ENCODE data around the gene METTL25B.
"Not testable (repeated sequence)": the region's sequence is repeated elsewhere in the genome, so short reads cannot be mapped to it uniquely, and the experiment has no call there.

The METTL25B gene

DNA sequence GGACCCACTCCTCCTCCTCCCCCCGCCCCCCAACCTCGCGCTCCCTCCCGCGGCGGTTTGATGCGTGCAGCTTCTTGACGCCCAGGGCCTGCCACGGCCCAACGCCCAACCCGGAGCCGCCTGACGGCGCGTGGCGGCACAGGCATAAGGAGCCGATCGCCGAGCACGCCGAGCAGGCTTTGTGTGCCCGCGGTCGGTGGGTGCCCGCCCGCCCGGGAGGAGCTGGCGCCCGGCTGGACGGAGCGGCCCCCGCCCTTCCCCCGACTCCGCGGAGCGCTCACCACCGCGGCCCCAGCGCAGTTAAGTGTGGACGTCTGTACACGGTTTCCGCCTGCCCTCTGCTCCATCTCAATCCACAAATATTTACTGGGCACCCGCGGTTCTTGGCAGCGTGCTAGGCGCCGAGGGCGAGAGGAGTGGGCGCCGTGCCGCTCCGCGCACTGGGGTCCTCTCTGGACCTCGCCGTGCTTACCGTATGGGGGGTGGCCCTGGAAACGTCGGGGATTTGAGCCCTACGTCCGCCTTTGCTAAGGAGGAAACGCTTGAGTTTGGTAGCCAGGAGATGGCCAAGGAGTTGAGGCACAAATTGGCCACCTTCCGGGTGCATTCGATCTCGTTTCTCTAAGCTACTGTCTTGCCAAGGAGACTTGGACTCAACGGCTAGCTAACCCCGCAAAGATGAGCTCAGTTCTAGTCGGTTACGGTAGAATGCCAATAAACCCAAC is 23.6 kb downstream of the METTL25B start:
- Mint-ChIP-seq H3K4me3 (peak overlapping the region; percentile 91), H3K27me3 (no peaks in the 10 kb centered on the region), H3K27ac (peak overlapping the region; percentile 92), H3K9me3 (no peaks in the 10 kb centered on the region), H3K36me3 (ENCODE audit: low read depth) (peaks cover 40% of the 10 kb centered on the region), H3K4me1 (ENCODE audit: low read depth) (peaks cover 47% of the 10 kb centered on the region)
- intact Hi-C loops (cut with micrococcal nuclease) = loop anchor here (1.0 kb wide), 2 partner anchors 11 to 15 kb away; partner anchors contain the start of genes MRPL24 and PRCC

DNA sequence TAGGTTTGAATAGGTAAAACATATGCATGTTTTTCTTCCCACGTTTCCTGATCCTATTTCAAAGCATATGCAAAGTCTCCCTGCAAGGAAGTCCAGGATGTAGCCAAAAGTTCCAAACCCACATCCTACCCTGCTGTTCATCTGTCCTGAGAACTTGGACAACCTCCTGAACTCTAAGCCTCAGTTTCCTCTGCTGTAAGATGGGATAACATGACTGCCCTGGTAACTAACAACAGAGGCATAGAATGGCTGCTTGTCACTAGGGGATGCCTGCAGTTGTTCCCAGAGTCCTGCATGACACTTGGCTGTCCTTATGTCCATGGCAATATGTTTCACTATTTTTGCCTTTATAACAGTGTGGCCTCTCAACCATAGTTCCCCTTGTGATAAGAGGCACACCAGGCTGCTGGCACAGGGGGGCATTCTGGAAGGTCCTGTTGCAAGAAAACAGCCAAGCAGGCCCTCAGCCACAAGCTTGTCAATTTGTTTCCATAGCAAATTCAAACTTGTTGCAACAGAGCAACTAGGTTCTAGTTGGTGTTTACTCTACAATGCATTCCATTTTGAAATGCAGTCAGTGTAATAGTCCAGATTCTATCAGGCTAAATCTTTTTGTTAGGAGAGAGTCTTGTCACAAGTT is 24.7 kb downstream of the METTL25B start:
- H3K27me3 Mint-ChIP-seq = no peaks in the 10 kb centered on the region
- peak overlapping the region; percentile 92 for H3K27ac Mint-ChIP-seq
- peaks cover 39% of the 10 kb centered on the region for H3K4me1 Mint-ChIP-seq (ENCODE audit: low read depth)
- peak overlapping the region; percentile 57 for H3K4me3 Mint-ChIP-seq
- intact Hi-C loops (cut with micrococcal nuclease) = no loop called here
- no peaks in the 10 kb centered on the region for H3K9me3 Mint-ChIP-seq
- H3K36me3 Mint-ChIP-seq (ENCODE audit: low read depth) = peaks cover 34% of the 10 kb centered on the region

DNA sequence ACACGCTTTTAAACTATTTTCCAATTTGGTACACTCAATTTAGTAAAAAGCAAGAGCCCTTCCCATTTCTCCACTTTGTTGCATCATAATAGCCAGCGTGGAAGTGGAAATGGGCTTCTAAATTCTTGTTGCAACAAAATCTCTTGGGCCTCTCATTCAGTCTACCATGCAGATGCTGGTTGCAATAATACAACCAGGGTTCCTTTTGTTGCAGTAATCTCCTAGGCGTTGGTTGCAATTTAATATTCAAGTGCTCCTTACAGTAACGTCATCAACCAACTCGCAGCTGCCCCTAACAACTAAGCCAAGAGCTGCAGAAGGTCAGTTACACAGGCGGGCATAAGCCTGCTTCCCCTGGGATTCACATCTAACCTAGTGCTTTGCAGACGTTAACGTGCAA is 25.9 kb downstream of the METTL25B start:
- H3K4me1 Mint-ChIP-seq (ENCODE audit: low read depth) = peaks cover 26% of the 10 kb centered on the region
- intact Hi-C loops (cut with micrococcal nuclease) = no loop called here
- no peak overlapping the region for H3K4me3 Mint-ChIP-seq
- peaks cover 30% of the 10 kb centered on the region for H3K36me3 Mint-ChIP-seq (ENCODE audit: low read depth)
- H3K9me3 Mint-ChIP-seq = no peaks in the 10 kb centered on the region
- H3K27me3 Mint-ChIP-seq = no peaks in the 10 kb centered on the region
- H3K27ac Mint-ChIP-seq = no peak overlapping the region

DNA sequence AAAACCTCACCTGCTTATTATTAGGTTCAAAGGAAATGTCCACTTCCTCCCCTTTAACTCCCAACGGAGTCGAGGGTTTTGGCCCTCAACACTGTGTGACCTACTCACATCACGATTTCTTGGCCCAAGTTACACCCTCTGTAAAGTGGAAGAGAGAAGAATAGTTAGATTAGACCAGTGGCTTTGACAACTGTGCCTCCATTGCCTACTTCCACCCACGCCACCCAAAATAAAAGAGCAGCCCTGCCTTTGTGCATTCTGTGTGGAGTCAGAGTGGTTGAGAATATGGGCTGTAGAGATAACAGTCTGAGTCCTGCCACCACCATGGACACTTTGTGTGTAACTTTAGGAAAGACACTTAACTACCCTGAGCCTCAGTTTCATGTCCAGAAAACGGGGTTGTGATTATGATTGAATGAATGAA is 27.3 kb downstream of the METTL25B start:
- Mint-ChIP-seq H3K9me3 (no peaks in the 10 kb centered on the region), H3K27me3 (no peaks in the 10 kb centered on the region), H3K4me1 (ENCODE audit: low read depth) (peaks cover 13% of the 10 kb centered on the region), H3K27ac (no peak overlapping the region), H3K4me3 (no peak overlapping the region), H3K36me3 (ENCODE audit: low read depth) (peaks cover 19% of the 10 kb centered on the region)
- intact Hi-C loops (cut with micrococcal nuclease) = no loop called here

DNA sequence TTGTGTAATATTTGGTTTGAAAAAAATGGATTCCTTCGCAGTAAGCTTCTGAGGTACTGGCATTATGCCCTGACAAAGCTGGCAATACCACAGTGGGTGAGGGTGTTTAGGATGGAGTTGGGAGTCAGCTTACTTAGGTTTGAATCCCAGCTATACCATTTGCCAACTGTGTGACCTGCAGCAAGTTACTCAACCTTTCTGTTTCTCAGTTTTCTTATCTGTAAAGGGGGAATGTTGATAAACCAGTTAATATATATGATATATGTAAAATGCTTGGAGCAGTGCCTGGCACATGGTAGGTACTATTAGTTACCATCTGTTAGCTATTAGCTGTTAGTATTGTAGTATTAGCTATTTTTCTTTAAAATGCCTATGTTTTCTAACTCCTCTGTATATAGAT is 28.1 kb downstream of the METTL25B start:
- H3K27me3 Mint-ChIP-seq = no peaks in the 10 kb centered on the region
- no peak overlapping the region for H3K4me3 Mint-ChIP-seq
- intact Hi-C loops (cut with micrococcal nuclease) = no loop called here
- no peaks in the 10 kb centered on the region for H3K9me3 Mint-ChIP-seq
- peaks cover 13% of the 10 kb centered on the region for H3K4me1 Mint-ChIP-seq (ENCODE audit: low read depth)
- peaks cover 12% of the 10 kb centered on the region for H3K36me3 Mint-ChIP-seq (ENCODE audit: low read depth)
- no peak overlapping the region for H3K27ac Mint-ChIP-seq

DNA sequence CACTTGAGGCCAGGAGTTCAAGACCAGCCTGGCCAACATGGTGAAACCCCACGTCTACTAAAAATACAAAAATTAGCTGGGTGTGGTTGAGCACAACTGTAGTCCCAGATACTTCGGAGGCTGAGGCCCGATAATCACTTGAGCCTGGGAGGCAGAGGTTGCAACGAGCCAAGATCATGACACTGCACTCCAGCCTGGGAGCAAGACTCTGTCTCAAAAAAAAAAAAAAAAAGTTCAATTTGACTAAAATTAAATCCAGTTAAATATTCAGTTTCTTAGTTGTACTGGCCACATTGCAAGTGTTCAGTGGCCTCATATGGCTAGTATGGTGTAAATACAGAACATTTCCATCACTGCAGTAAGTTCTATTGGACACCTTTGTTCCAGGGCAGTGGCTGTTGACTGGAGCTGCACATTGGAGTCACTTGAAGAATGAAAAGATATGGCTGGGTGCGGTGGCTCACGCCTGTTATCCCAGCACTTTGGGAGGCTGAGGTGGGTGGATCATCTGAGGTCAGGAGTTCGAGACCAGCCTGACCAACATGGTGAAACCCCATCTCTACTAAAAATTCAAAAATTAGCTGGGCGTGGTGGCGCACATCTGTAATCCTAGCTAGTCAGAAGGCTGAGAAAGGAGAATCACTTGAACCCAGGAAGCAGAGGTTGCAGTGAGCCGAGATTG is 29.4 kb downstream of the METTL25B start:
- H3K27ac Mint-ChIP-seq; H3K9me3 Mint-ChIP-seq; H3K36me3 Mint-ChIP-seq (ENCODE audit: low read depth); intact Hi-C loops (cut with micrococcal nuclease); H3K4me3 Mint-ChIP-seq; H3K27me3 Mint-ChIP-seq: not testable (repeated sequence)
- peaks cover 11% of the 10 kb centered on the region for H3K4me1 Mint-ChIP-seq (ENCODE audit: low read depth)

DNA sequence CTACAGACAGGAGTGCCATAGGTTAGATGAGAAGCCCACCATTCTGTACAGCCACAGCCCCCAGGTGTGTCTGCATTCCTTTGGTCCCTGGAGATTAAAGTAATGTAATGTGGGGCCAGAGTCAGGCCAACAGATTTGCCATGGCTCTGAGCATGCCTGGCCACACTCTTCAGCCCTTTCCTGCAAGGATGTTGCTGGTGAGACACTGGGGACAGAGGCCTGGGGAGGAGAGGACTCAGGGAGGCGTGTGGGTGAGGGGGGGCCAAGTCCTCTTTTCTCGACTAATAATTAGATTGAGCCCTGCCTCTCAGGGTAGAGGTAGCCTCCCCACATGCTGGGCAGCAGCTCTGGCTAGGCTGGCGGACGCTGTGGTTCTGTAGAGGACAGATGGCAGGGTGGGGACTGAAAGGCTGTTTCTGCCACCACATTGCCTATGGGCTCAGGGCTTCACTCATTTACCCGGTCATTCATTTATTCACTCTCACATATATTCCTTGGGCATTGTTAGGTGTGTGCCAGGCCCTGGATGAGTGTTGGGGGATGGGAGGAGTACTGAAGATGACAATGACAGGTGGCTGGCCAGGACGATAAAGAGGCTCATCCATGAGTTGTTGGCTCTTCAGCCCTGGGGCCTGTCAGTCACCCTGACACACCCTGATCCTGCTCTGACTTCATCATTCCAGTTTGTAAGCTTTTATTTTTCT is 32.0 kb downstream of the METTL25B start:
- intact Hi-C loops (cut with micrococcal nuclease) = no loop called here

DNA sequence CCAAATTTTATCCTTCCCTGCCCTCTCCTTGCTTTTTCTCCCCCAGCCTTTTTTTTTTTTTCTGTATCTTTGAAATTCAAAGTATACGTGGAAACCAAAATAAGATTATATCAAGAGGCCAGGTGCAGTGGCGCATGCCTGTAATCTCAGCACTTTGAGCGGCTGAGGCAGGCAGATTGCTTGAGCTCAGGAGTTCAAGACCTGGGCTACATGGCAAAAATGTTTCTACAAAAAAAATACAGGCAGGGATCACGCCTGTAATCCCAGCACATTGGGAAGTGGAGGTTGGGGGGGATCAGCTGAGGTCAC is 32.5 kb downstream of the METTL25B start:
- no peaks in the 10 kb centered on the region for H3K27me3 Mint-ChIP-seq
- intact Hi-C loops (cut with micrococcal nuclease) = no loop called here
- H3K27ac Mint-ChIP-seq = no peak overlapping the region
- H3K36me3 Mint-ChIP-seq (ENCODE audit: low read depth) = peaks cover 5% of the 10 kb centered on the region
- H3K9me3 Mint-ChIP-seq = no peaks in the 10 kb centered on the region
- peaks cover 5% of the 10 kb centered on the region for H3K4me1 Mint-ChIP-seq (ENCODE audit: low read depth)
- H3K4me3 Mint-ChIP-seq = no peak overlapping the region

More for the DNA sequence above, 32.0 kb downstream of the METTL25B start:
- Mint-ChIP-seq H3K27me3 (no peaks in the 10 kb centered on the region), H3K4me3 (no peak overlapping the region), H3K36me3 (ENCODE audit: low read depth) (peaks cover 5% of the 10 kb centered on the region), H3K9me3 (no peaks in the 10 kb centered on the region), H3K4me1 (ENCODE audit: low read depth) (peaks cover 1% of the 10 kb centered on the region), H3K27ac (no peak overlapping the region)

DNA sequence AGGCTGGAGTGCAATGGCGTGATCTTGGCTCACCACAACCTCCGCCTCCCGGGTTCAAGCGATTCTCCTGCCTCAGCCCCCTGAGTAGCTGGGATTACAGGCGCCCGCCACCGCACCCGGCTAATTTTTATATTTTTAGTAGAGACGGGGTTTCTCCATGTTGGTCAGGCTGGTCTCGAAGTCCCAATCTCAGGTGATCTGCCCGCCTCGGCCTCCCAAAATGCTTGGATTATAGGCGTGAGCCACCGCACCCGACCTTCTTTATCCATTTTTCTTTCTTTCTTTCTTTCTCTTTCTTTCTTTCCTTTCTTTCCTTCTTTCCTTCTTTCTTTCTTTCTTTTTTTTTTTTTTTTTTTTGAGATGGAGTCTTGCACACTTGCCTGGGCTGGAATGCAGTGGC is 36.9 kb downstream of the METTL25B start:
- H3K9me3 Mint-ChIP-seq; H3K36me3 Mint-ChIP-seq (ENCODE audit: low read depth); intact Hi-C loops (cut with micrococcal nuclease); H3K4me3 Mint-ChIP-seq; H3K27me3 Mint-ChIP-seq; H3K27ac Mint-ChIP-seq: not testable (repeated sequence)
- peaks cover 35% of the 10 kb centered on the region for H3K4me1 Mint-ChIP-seq (ENCODE audit: low read depth)

DNA sequence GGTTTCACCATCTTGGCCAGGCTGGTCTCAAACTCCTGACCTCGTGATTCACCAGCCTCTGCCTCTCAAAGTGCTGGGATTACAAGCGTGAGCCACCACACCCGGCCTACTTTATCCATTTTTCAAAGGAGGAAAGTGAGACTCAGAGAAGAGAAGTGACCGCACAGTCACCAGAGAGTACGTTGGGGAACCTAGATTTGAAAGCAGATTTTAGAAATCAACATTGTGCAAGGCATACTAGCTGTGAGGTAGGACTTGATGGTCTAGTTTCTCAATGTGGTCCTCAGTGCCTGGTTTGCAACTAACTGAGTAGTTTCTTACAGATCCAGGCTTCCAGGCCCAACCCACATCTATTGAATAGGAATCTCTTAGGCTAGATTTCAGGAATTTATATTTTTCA is 37.4 kb downstream of the METTL25B start:
- Mint-ChIP-seq H3K36me3 (ENCODE audit: low read depth) (peaks cover 15% of the 10 kb centered on the region), H3K4me3 (no peak overlapping the region), H3K27ac (no peak overlapping the region), H3K27me3 (no peaks in the 10 kb centered on the region), H3K4me1 (ENCODE audit: low read depth) (peaks cover 41% of the 10 kb centered on the region), H3K9me3 (no peaks in the 10 kb centered on the region)
- intact Hi-C loops (cut with micrococcal nuclease) = no loop called here

DNA sequence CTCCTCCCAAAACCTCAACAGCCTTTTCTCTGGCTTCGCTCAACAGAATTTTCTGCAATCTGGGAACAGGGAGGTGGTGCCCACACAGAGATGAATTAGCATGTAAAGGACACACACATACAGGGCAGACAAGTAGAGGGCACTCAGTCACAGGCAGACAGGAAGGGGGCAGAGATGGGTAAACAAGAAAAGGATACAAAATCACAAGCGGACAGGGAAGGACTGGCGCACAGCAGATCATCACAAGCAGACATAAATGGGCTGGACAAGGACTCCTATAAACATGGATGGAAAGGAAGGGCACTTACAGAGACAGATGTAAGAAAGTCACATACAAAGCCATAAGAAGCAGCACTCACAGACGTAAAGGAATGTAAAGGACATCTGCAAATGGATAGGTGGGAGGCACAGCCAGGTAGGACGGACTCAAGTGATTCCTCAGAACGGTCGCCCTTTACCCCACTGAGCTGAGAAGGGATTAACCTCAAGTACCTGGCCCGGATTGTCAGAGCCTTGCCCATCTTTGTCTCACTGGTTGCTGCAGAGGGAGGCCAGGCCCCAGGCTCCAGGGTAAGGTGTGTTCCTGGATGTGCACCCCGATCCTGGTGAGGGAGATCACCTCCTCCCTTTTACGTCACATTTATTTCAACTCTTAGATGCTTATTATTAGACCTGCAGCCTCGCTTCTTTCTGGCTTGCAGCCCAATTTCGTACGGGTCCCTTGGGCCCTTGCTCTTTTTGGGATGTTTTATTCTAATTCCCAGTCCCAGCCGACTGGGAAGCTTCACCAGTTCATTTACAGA is 38.2 kb downstream of the METTL25B start:
- peaks cover 23% of the 10 kb centered on the region for H3K36me3 Mint-ChIP-seq (ENCODE audit: low read depth)
- no peak overlapping the region for H3K27ac Mint-ChIP-seq
- no peaks in the 10 kb centered on the region for H3K27me3 Mint-ChIP-seq
- peaks cover 49% of the 10 kb centered on the region for H3K4me1 Mint-ChIP-seq (ENCODE audit: low read depth)
- intact Hi-C loops (cut with micrococcal nuclease) = loop anchor here (1.0 kb wide), 3 partner anchors 15 to 38 kb away; partner anchors contain the start of genes HDGF, ISG20L2, METTL25B and MRPL24
- no peak overlapping the region for H3K4me3 Mint-ChIP-seq
- no peaks in the 10 kb centered on the region for H3K9me3 Mint-ChIP-seq

DNA sequence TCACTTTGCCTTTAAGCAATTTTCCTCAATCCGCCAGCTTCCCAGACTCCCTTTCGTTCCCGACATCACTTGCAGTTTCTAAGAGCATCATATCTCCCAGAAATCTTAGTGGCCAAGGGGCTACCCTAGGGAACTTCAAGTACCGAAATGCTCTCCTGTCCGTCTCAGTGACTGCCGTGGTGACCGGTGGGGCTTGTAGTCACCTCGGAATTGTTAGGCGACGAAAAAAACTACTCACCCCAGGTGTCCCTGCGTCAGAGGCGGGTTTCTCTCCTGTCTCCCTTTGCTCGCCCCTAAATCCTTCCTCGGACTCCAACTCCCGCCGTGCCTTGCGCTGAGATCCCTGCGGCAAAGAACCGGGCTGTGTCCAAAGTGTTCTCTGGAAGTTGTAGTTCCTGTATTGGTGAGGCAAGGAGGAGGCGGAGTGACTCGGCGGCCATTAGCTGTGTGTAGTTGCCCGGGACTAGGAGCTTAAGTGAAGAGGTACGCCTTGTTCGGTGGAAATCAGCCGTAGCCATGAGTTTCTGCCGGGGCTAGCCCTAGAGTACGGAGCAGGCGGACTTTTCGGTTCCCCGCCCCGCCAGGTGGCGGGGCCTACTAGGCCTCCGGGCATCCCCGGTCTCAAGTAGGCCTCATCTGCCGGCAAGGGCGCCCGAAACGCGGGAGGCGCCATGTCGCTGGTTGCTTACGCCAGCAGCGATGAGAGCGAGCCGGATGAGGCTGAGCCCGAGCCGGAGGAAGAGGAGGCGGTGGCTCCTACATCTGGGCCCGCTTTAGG is 39.0 kb downstream of the METTL25B start, which contains the start of gene PRCC:
Gene PRCC (plus strand): TSS at position 435 of the 778 bp plus-strand sequence. CDS start 237 bp downstream, at position 672.
- Mint-ChIP-seq H3K4me1 (ENCODE audit: low read depth) (peaks cover 53% of the 10 kb centered on the region), H3K27me3 (no peaks in the 10 kb centered on the region), H3K27ac (no peak within 1 kb of the TSS), H3K4me3 (no peak within 1 kb of the TSS), H3K36me3 (ENCODE audit: low read depth) (peaks cover 28% of the 10 kb centered on the region), H3K9me3 (no peaks in the 10 kb centered on the region)
- intact Hi-C loops (cut with micrococcal nuclease) = loop anchor here (1.0 kb wide), 3 partner anchors 16 to 39 kb away; partner anchors contain the start of genes HDGF, ISG20L2, METTL25B and MRPL24
